ENCODE data around the gene CAPNS1.

DNA sequence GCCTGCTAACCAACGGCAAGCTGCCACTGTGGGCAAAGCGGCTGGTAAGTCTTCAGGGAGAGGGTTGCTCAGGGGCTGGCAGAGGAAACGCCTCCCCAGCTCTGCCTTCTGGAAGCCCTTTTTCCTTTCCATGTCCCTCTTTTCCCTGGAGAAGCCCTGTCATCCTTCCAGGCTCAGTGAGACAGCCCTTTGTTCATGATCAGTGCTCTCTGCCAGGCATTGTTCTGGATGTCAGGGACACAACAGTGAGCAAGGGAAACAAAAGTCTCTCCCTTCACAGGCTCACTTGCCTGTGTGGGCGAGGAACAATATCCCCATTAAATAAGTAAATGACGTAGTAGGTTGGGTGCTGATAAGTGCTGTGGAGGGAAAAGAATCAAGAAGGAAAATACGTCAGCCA, 42.8 kb upstream of the CAPNS1 start:
- TF ChIP-seq CHD4 (IDR thresholded peaks at IDR 0.05; ENCODE audit: borderline replicate concordance) (no peak), POLR2AphosphoS2 (conservative IDR thresholded peaks at IDR 0.05; ENCODE audit: low read length) (no peak), KDM1A (IDR thresholded peaks at IDR 0.05; ENCODE audit: low read depth) (no peak), POLR2A (IDR thresholded peaks at IDR 0.05; ENCODE audit: low read length) (no peak), RCOR1 (IDR thresholded peaks at IDR 0.05; ENCODE audit: low read depth, low read length) (no peak), RAD21 (conservative IDR thresholded peaks at IDR 0.05 in 1 of 2, IDR thresholded peaks at IDR 0.05 in 1 of 2) (no peak), RFX5 (IDR thresholded peaks at IDR 0.05) (no peak), MAZ (IDR thresholded peaks at IDR 0.05; ENCODE audit: borderline replicate concordance, low read depth, low read length) (no peak), EP300 (IDR thresholded peaks at IDR 0.05) (no peak), RARB (CRISPR knock-in tag; IDR thresholded peaks at IDR 0.05) (no peak), BHLHE40 (IDR thresholded peaks at IDR 0.05; ENCODE audit: low read depth, low read length) (no peak)
- TF ChIP-seq, protein P1, sequence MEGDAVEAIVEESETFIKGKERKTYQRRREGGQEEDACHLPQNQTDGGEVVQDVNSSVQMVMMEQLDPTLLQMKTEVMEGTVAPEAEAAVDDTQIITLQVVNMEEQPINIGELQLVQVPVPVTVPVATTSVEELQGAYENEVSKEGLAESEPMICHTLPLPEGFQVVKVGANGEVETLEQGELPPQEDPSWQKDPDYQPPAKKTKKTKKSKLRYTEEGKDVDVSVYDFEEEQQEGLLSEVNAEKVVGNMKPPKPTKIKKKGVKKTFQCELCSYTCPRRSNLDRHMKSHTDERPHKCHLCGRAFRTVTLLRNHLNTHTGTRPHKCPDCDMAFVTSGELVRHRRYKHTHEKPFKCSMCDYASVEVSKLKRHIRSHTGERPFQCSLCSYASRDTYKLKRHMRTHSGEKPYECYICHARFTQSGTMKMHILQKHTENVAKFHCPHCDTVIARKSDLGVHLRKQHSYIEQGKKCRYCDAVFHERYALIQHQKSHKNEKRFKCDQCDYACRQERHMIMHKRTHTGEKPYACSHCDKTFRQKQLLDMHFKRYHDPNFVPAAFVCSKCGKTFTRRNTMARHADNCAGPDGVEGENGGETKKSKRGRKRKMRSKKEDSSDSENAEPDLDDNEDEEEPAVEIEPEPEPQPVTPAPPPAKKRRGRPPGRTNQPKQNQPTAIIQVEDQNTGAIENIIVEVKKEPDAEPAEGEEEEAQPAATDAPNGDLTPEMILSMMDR (IDR thresholded peaks at IDR 0.05), result no peak
- TF ChIP-seq, protein P2, sequence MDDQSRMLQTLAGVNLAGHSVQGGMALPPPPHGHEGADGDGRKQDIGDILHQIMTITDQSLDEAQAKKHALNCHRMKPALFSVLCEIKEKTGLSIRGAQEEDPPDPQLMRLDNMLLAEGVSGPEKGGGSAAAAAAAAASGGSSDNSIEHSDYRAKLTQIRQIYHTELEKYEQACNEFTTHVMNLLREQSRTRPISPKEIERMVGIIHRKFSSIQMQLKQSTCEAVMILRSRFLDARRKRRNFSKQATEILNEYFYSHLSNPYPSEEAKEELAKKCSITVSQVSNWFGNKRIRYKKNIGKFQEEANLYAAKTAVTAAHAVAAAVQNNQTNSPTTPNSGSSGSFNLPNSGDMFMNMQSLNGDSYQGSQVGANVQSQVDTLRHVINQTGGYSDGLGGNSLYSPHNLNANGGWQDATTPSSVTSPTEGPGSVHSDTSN (IDR thresholded peaks at IDR 0.05), result no peak
- TF ChIP-seq, protein P3, sequence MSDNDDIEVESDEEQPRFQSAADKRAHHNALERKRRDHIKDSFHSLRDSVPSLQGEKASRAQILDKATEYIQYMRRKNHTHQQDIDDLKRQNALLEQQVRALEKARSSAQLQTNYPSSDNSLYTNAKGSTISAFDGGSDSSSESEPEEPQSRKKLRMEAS (IDR thresholded peaks at IDR 0.05), result no peak

Measured in A549 (cell line).